Retinal pigment epithelial cell (primary cell): ENCODE measurements around the gene BRAF.
"Not testable (repeated sequence)": the region's sequence is repeated elsewhere in the genome, so short reads cannot be mapped to it uniquely, and the experiment has no call there.

ENCODE experiments used
- DNase-seq: peaks from one replicate; pipeline ENCODE4 v3.0.0-alpha.2; 2010; ENCODE audit warnings: low read depth
- H3K4me3 ChIP-seq: 2 replicates; pipeline ENCODE4 v1.5.1; 2011; ENCODE audit warnings: mild to moderate bottlenecking, low read length, control low read depth, moderate library complexity
- TF ChIP-seq, protein P1 (sequence below): conservative IDR thresholded peaks from 2 replicates; pipeline ENCODE4 v1.5.1; 2011; ENCODE audit warnings: low read depth, low read length, control low read depth, inconsistent platforms

Gene BRAF

DNA sequence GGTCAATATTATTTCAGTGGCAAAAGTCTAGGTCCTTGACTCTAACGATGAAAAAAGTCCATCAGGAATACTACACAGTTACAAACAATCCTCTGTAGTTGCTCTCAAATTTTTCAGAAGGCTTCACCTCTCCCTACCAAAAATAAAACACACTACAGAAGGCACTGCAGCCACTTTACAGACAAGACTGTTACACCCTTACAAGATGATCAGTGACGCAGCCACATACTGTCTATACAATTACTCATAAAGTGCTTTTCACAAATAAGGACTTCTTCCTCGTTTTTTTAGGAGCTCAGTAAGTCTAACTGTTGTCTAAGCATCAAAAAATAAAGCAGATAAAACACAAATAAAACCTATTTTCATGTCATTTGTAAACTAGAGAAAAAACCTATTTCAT is 201.2 kb downstream of the BRAF start:
- TF ChIP-seq, protein P1, sequence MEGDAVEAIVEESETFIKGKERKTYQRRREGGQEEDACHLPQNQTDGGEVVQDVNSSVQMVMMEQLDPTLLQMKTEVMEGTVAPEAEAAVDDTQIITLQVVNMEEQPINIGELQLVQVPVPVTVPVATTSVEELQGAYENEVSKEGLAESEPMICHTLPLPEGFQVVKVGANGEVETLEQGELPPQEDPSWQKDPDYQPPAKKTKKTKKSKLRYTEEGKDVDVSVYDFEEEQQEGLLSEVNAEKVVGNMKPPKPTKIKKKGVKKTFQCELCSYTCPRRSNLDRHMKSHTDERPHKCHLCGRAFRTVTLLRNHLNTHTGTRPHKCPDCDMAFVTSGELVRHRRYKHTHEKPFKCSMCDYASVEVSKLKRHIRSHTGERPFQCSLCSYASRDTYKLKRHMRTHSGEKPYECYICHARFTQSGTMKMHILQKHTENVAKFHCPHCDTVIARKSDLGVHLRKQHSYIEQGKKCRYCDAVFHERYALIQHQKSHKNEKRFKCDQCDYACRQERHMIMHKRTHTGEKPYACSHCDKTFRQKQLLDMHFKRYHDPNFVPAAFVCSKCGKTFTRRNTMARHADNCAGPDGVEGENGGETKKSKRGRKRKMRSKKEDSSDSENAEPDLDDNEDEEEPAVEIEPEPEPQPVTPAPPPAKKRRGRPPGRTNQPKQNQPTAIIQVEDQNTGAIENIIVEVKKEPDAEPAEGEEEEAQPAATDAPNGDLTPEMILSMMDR = no peak
- H3K4me3 ChIP-seq = no peak overlapping the region
- no peak for DNase-seq

DNA sequence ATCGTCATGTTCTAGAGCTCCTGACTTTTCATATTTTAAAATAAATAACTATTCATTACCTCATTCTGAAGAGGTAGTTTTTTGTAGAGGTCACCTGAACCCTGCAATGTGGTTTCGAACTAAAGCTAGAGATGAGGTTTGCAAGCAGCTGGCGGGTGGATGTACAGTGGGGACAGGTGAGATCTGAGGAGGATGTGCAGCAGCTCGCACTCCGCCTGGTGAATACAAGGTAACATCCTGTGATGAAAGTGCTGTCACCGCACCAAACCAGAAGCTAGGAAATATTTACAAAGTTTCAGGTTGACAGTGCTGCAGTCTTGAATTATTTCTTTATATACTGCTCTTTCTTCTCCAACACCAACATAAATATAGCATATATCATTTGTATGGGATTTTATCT is 201.7 kb downstream of the BRAF start:
- no peak overlapping the region for H3K4me3 ChIP-seq
- no peak for DNase-seq
- TF ChIP-seq, protein P1 = no peak

GRCh38 chr7:140722254-140722653 is 202.5 kb downstream of the BRAF start:
- TF ChIP-seq, protein P1 = no peak
- DNase-seq = no peak
- no peak overlapping the region for H3K4me3 ChIP-seq

- TF ChIP-seq, protein P1 = no peak
- H3K4me3 ChIP-seq = no peak overlapping the region
- DNase-seq = no peak
Measured at GRCh38 chr7:140719721-140720120, 205.0 kb downstream of the BRAF start.

GRCh38 chr7:140714331-140715040 is 210.2 kb downstream of the BRAF start:
- no peak overlapping the region for H3K4me3 ChIP-seq
- no peak for DNase-seq
- TF ChIP-seq, protein P1 = no peak

GRCh38 chr7:140712392-140712791 is 212.3 kb downstream of the BRAF start:
- H3K4me3 ChIP-seq, DNase-seq: not testable (repeated sequence)

DNA sequence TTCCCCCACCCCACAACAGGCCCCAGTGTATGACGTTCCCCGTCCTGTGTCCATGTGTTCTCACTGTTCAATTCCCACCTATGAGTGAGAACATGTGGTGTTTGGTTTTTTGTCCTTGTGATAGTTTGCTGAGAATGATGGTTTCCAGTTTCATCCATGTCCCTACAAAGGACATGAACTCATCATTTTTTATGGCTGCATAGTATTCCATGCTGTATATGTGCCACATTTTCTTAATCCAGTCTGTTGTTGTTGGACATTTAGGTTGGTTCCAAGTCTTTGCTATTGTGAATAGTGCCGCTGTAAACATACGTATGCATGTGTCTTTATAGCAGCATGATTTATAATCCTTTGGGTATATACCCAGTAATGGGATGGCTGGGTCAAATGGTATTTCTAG is 216.0 kb downstream of the BRAF start:
- not testable (repeated sequence) for H3K4me3 ChIP-seq, DNase-seq

DNA sequence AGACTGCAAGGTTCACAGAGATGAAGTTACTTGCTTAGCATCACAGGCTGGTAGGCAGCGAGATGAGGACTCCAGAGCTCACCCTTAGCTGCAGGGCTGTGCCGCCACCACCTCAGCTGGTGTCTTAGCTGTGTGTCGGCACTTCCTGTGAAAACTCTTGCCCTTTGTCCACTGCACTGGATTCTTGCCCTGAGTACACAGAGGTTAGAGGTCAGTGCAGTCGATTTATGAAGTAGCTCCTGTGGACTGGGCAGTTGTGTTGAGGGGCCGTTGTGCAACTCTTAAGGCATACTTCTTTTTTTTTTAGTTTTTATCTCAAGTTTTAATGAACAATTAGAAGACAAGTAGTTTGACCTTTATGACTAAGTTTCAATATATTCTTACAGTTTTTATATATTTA is 217.6 kb downstream of the BRAF start:
- no peak overlapping the region for H3K4me3 ChIP-seq
- TF ChIP-seq, protein P1 = no peak
- DNase-seq = no peak
